NCI-H345 treated with DMSO at 0.1 percent for 48 hours (cell line): ENCODE data around the gene CECR2.

Experiments used
- DNase-seq: peaks from one replicate; lab custom pipeline; 2025; ENCODE audit not compliant: unreplicated experiment; lab: John Stamatoyannopoulos, UW

The CECR2 gene

DNA sequence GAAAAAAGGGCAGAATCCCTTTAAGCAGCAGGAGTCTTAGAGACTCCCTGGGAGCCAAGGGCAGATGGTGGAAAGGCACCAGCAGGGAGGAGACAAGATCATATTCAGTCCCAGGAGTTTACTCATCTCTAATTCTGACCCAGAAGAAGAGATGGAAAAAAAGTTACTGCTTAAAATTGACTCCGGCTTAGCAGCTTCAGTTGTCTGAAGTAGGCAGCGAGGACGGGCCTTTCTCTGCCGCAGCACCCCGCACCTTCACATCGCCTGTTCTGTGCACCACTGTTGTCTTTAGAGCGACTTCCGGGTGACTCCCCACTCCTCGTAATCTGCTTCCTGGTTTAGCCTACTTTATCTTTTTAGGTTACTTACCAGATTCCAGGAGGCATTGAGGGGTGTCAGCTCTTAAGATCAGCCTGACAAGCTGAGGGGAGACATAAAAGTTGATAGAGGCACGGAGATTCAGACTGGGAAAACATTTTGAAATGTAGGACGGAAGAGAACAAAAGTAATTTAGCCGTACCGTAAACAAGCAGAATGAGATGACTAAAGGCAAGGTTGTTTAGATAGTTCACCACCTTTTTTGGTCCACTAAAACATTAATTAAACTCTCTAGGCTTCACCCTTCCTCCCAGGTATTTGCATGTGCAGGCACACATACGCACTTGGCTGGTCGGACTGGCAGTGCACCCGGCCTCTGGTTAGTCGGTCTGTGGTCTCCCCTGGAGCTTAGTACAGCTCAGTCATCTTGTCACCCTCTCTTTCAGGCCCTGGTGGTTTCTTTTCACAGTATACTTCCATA is 74.3 kb downstream of the CECR2 start:
- no peak for DNase-seq

- DNase-seq, result no peak
Measured at GRCh38 chr22:17444204-17444504, 74.9 kb downstream of the CECR2 start.

GRCh38 chr22:17446698-17447097 is 77.4 kb downstream of the CECR2 start:
- no peak for DNase-seq

- no peak for DNase-seq
Measured at GRCh38 chr22:17451316-17451715, 82.1 kb downstream of the CECR2 start.

DNA sequence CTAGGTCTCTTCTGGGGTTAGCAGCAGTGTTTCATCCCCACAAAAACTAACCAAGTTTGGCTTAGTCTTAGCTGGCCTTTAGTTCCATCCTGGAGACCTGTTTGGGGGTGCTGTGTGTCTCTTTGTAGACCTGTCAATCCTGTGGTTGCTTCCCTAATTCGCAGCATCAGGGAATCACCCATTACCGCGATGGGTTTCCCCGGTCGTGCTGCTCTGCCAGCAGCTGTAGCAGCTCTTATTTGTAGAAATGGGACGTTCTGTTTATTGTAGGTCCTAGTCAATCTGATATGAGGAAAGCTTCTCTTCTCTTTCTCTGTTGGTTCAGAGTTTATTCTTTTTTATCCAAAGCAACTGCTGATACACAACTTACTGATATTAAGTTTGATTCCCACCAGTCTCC is 91.6 kb downstream of the CECR2 start:
- DNase-seq, result no peak

GRCh38 chr22:17470880-17471500 is 101.7 kb downstream of the CECR2 start:
- no peak for DNase-seq

DNA sequence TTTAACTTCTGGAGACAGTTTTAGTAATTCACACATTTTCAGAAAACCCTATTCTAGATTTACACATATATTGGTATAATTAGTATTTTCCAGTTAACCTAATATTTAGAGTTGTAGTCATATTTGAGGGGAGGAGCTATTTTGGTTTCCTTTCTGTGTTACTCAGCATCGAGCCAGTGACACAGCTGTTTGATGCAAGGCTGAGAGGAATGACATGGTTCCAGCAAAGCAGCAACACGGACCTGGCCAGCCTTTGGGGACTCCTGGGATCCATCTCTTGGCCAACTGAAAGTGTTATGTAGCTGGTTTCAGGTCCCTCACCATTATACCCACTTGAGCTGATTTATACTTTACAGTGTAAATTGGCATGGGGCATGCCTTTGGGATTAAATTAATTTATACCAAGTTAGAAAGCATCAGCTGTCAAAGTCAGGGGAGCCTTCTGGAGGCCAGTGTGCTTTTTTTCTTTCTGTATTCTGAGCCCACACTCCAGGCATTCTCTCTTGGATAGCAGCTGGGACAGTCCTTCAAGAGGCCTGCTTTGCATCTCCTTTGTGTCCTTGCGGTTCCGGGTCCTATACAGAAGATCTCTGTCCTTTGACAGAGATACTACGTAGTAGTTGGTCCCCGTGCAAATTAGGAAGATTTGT is 102.8 kb downstream of the CECR2 start:
- DNase-seq, result no peak

DNA sequence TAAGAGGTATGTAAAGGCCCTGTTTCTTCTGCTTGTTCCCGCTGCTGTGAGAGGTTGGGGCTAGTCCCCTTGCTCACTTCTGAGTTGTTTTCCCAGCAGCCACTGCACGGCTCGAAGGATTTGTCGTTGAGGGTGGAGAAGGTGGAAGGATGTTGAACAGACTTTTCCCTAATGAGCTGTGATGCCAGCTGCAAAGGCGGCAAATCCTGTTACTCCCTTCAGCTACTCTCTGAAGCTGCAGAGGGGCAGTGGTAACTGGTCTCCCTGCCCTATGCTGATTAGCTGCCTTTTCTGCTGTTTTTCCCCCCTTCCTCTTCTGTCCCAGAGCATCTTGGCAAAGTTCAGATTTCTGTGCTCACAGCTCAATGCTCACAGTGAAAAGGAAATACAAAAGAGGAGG is 103.7 kb downstream of the CECR2 start:
- no peak for DNase-seq

GRCh38 chr22:17475318-17476230 is 106.3 kb downstream of the CECR2 start:
- no peak for DNase-seq

DNA sequence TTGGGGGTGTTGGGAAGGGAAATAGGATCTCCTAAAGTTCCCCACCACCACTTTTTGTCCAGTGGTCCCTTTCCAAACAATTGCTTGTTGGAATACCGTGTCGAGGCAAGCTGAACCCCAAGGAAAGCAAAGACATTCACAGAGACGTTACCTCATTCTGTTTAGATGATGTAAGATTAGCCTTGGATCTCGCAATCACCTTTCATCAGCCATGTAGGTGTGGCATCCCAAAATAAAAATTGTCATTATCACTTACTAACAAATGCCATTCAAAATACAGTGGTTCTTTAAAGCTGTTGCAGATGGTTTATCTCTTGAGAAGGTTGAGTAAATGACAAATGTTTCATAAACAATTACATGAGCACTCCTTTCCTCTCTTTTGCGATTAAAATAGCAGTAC is 107.6 kb downstream of the CECR2 start:
- no peak for DNase-seq

DNA sequence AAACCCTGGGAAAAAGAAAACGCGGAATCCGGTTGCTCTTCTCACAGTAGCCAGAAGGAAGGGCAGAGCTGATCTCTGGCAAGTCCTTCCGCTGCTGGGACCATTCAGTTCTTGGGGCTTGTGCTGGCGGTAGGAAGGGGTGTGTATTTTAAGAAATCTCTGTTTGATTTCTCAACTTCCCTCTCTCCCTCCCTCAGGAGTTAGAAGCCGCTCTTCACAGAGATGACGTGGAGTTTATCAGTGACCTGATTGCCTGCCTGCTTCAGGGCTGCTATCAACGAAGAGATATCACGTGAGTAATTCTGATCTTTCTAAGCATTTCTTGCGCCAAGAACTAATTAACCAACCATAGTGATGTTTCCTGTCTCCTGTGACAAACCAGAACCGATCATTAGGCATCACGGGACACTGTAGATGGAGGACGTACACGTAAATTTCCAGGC is 108.2 kb downstream of the CECR2 start:
- no peak for DNase-seq

DNA sequence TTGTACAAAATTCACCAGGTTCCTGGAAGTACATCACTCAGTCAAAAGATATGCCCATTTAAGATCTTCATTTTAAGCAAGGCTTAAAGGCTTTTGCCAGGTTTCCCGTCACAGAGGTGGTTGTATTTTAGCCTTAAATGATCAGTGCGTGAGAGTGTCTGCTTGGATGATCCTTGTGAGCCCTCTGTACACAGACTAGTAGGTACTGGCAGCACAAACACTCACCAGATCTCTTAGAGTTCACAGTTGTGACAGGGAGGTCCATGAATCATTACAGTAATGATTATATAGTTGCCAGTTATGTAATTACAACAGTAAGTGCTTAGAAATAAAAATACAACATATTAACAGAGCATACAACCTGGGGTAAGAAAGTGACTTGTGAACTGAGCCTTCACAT is 109.9 kb downstream of the CECR2 start:
- DNase-seq, result no peak

DNA sequence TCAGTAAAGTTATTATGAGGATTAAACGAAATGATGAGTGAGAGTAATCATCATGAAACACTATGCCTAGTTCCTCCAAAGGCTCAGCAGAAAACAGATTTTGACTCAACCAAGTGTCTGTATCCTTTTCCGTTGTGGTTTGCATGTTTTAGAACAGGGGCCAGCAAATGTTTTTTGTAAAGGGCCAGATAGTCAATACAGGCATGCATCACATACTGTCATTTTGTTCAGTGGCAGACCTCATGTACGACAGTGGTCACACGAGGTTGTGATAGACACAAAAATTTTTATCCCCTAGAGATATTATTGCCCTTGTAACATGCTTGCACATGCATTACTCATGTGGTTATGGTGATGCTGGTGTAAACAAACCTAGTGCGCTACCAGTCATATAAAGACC is 112.2 kb downstream of the CECR2 start:
- no peak for DNase-seq

GRCh38 chr22:17483688-17484372 is 114.6 kb downstream of the CECR2 start:
- no peak for DNase-seq

- DNase-seq, result no peak
Measured at GRCh38 chr22:17484608-17485007, 115.3 kb downstream of the CECR2 start.

DNA sequence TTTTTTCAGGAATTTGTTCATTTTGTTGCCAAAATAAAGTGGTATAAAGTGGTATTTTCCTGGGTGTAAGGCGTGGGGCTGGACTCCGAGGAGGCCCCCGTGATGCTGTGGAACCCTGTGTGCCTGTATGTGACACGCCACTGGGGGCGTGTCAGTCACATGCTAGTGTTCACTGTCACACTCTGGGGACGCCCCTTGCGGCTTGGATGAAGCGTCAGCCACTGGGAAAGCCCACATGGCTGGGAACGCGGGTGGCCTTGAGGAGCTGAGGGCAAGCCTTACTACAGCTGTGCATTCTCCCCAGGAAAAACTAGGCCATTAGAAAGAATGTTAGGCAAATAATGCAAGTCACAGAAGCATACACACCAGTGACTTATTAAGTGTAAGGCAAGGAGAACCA is 117.1 kb downstream of the CECR2 start:
- no peak for DNase-seq

GRCh38 chr22:17486719-17487118 is 117.5 kb downstream of the CECR2 start:
- DNase-seq, result no peak

- no peak for DNase-seq
Measured at GRCh38 chr22:17489101-17489500, 119.8 kb downstream of the CECR2 start.

GRCh38 chr22:17491090-17491640 is 121.9 kb downstream of the CECR2 start:
- no peak for DNase-seq

- no peak for DNase-seq
Measured at GRCh38 chr22:17492247-17492646, 123.0 kb downstream of the CECR2 start.
